Heart right ventricle (tissue), 16 donors: Measurements from ENCODE around the gene OLFM1. TPM values are rescaled to one million over a fixed set of nuclear protein-coding genes. Genes with fewer than 3 reads are reported as not detected.

ENCODE experiments used
- ATAC-seq, 8 donors: fragments of 200-7000 bp; cut with Tn5 transposase; one replicate each; pipeline ENCODE4 v1.9.1; 2020; ENCODE audit warnings: mild to moderate bottlenecking in 8 of 8, moderate library complexity in 8 of 8, moderate number of reproducible peaks in 1 of 8
- DNase-seq, 2 donors: peaks; one replicate each; pipeline ENCODE4 v3.0.0-alpha.2; 2020
- H3K27ac ChIP-seq, 10 donors: fragments of 200-600 bp; sonication (generic) in 2 of 10; one replicate each; pipeline versions ENCODE4 v1.5.0 to v1.8.0; 2020 to 2022; ENCODE audit warnings: mild to moderate bottlenecking in 3 of 10
- H3K27me3 ChIP-seq, 7 donors: fragments of 200-600 bp; one replicate each; pipeline ENCODE4 v1.8.0; 2021 to 2022; ENCODE audit warnings: mild to moderate bottlenecking in 2 of 7
- H3K36me3 ChIP-seq, 9 donors: fragments of 200-600 bp; sonication (generic) in 1 of 9; one replicate each; pipeline versions ENCODE4 v1.5.0 to v1.8.0; 2020 to 2022; ENCODE audit warnings: mild to moderate bottlenecking in 2 of 9
- H3K4me1 ChIP-seq, 9 donors: fragments of 200-600 bp; sonication (generic) in 1 of 9; one replicate each; pipeline versions ENCODE4 v1.5.0 to v1.8.0; 2020 to 2022; ENCODE audit warnings: mild to moderate bottlenecking in 4 of 9
- H3K4me3 ChIP-seq, 10 donors: fragments of 200-600 bp; sonication (generic) in 2 of 10; one replicate each; pipeline versions ENCODE4 v1.5.0 to v1.8.0; 2020 to 2022; ENCODE audit warnings: mild to moderate bottlenecking in 7 of 10, moderate library complexity in 2 of 10
- H3K9me3 ChIP-seq, 11 donors: fragments of 200-600 bp in 10 of 11; sonication (generic) in 2 of 11; one replicate each; pipeline versions ENCODE4 v1.5.0 to v1.8.0; 2013 to 2022; ENCODE audit warnings: mild to moderate bottlenecking in 2 of 11, control low read depth in 1 of 11, moderate library complexity in 1 of 11
- CTCF ChIP-seq, 9 donors: fragments of 200-600 bp; sonication (generic) in 2 of 9; IDR thresholded peaks; one replicate each; pipeline versions ENCODE4 v1.5.0 to v1.8.0; 2021 to 2022; ENCODE audit warnings: antibody characterized with exemption in 9 of 9, mild to moderate bottlenecking in 5 of 9, moderate library complexity in 1 of 9
- WGBS, 2 donors: extraction: QIAGEN DNeasy Blood & Tissue Kit; methylation state at CpG; one replicate each; pipeline ENCODE4 v1.1.7; 2013; ENCODE audit warnings: inconsistent platforms in 1 of 2; 5-methylcytosine and 5-hydroxymethylcytosine counted together
- intact Hi-C, 10 donors: fragments of 100-400 bp; cut with DNase I; formaldehyde crosslinking; loops; one replicate each; pipeline versions ENCODE4 v1.11.1 to v1.14.2; 2022
- polyA plus RNA-seq, 2 donors: library from polyadenylated mRNA; stranded (reverse); fragments of 200-250 nt; gene quantifications; one replicate each; pipeline ENCODE4 v1.2.3, GENCODE V29; 2013
- total RNA-seq, 10 donors: library from RNA; stranded (reverse); fragmentation: NEBNext Ultra II Directional in 3 of 10; extraction: Animal tissue kit (Norgen Biotek cat#: 25700) in 3 of 10; gene quantifications; one replicate each; pipeline versions ENCODE4 v1.2.1 to v1.2.4, GENCODE V29; 2021 to 2023
- donor health status: Arrhythmogenic right ventricular cardiomyopathy.
- donor health status: ischemic (EF 13 %, LVEDD 7.1; RV severe dilation, severe dysfunction).
- donor health status: healthy with polysubstance abuse.
- donor health status: DM: no; HTN: yes; CAD: no.
- donor health status: DM: no; HTN: no; CAD: no.
- donor health status: ischemic (EF 25% LVEDD 6.9; RV normal size, moderate dysfunction).
- donor health status: ischemic (EF 25% LVEDD 5.7; RV mildly dilated, moderate dysfunction).
- donor health status: healthy.
- donor health status: DM: yes; HTN: yes; CAD: no.
- donor health status: Ischemic cardiomyopathy.
- donor health status: ischemic (EF 35%, LVEDD 5.7; RV mildly dilated, moderate dysfunction).
- donor health status: nonischemic (EF 11% LVEDD 7.7; RV severe dilation, severe dysfunction).
- donor health status: DM: yes; HTN: yes; CAD: no.
- donor health status: PGD.
- donor health status: ischemic (EF 29% LVEDD 5.4; RV normal size, mild dysfunction).
- donor health status: nonischemic (EF 23%, LVEDD 6.1; RV moderate dilation, normal function).

The OLFM1 gene
- total and polyA plus RNA-seq, 12 donors, result 3.3 to 14.9 (median 6.5) TPM

GRCh38 chr9:135152614-135153334 is 65.3 kb downstream of the OLFM1 start:
- DNase-seq, result no peak
- no peak for ATAC-seq
- H3K27ac ChIP-seq, result no peak overlapping the region
- H3K27me3 ChIP-seq, result peaks cover 0 to 64% (median 33%) of the 10 kb centered on the region in 7 donors
- H3K4me3 ChIP-seq, result no peak overlapping the region
- no peaks in the 10 kb centered on the region for H3K36me3 ChIP-seq
- 38 to 44% methylated on average over 17 of the region's 17 CpGs for WGBS, 2 donors
- intact Hi-C loops, result no loop called here
- H3K4me1 ChIP-seq, result no peaks in the 10 kb centered on the region
- peaks cover 0 to 3% (median 0%) of the 10 kb centered on the region in 11 donors for H3K9me3 ChIP-seq
- TF ChIP-seq CTCF (IDR thresholded peaks at IDR 0.05), result no peak

- H3K27me3 ChIP-seq, result peaks cover 0 to 67% (median 32%) of the 10 kb centered on the region in 7 donors
Observed at GRCh38 chr9:135154050-135154615, 66.7 kb downstream of the OLFM1 start.

DNA sequence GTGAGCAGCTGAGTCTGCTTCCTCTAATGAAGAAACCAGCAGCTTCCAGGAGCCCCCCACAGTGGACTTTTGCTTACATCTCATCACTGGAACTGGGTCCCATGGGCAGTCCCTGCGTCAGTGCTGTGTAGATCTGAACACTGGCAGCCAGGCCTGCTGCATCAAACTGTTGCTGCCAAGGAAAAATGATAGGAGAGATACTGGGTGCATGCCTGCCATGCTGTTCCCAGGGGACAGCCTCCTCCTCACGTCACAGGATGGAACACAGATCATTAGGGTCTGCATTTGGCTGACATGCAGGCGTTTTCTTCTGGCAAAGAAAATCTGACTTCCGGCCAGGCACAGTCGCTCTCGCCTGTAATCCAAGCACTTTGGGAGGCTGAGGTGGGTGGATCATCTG is 67.9 kb downstream of the OLFM1 start:
- intact Hi-C loops, result no loop called here
- 73 to 80% methylated on average over 6 of the region's 6 CpGs for WGBS, 2 donors
- DNase-seq (no peak), ATAC-seq (no peak)
- Histone ChIP-seq H3K9me3 (peaks cover 0 to 1% (median 0%) of the 10 kb centered on the region in 11 donors), H3K27me3 (peaks cover 0 to 75% (median 43%) of the 10 kb centered on the region in 7 donors), H3K4me3 (no peak overlapping the region), H3K4me1 (no peaks in the 10 kb centered on the region), H3K36me3 (no peaks in the 10 kb centered on the region), H3K27ac (no peak overlapping the region)
- TF ChIP-seq CTCF (IDR thresholded peaks at IDR 0.05), result no peak

More at GRCh38 chr9:135154050-135154615, 66.7 kb downstream of the OLFM1 start:
- intact Hi-C loops, result no loop called here
- ATAC-seq, result no peak
- Histone ChIP-seq H3K4me3 (no peak overlapping the region), H3K4me1 (no peaks in the 10 kb centered on the region), H3K27ac (no peak overlapping the region), H3K36me3 (no peaks in the 10 kb centered on the region), H3K9me3 (peaks cover 0 to 3% (median 0%) of the 10 kb centered on the region in 11 donors)
- DNase-seq, result no peak
- TF ChIP-seq CTCF (IDR thresholded peaks at IDR 0.05), result no peak
- 80 to 83% methylated on average over 11 of the region's 11 CpGs for WGBS, 2 donors

DNA sequence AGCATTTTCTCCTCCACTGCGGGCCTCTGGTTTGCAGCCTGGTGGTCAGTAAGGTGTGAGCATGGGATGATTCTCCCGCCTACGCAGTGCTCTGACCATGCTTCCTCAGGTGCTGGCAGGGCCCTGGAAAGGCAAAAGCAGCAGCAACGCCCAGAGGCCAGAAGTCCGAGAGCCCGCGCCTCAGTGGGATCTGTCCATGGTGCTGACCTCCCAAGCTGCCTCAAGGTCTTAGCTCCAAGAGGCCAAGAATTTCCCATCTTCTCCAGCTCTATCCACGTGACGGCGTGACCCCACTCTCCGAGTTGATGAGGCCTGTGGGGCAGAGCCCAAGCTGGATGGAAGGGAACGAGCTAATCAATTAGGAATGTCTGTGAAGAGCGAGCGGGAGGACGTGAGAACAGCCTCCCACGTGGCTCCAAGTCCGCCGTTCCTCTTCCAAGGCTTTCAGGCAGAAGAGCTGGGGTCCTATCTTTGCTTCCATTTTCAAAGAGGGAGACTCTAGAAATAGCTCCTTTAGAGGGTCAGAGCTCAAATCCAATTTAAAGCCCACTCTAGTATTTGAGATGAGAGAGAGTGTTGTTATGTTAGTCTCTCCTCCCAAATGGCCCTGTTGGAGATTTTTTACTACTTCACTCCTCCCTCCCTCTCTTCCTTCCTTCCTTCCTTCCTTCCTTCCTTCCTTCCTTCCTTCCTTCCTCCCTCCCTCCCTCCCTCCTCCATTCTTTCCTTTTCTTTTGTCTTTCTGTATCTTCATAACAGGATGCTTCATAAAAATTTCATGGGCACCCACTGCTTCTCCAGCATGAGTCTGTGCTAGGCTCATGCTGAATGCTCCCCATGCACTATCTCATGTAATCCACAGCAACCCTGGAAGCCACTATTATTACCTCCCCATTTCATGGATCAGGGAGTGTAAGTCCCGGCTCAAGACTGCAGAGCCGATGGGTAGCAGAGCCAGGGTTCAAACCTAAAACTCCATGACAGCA is 69.3 kb downstream of the OLFM1 start:
- no peak overlapping the region for H3K27ac ChIP-seq
- H3K4me1 ChIP-seq, result no peaks in the 10 kb centered on the region
- intact Hi-C loops, result no loop called here
- no peak for TF ChIP-seq CTCF (IDR thresholded peaks at IDR 0.05)
- no peak overlapping the region for H3K4me3 ChIP-seq
- 23 to 27% methylated on average over 20 of the region's 20 CpGs for WGBS, 2 donors
- H3K9me3 ChIP-seq, result no peaks in the 10 kb centered on the region
- ATAC-seq (peak in 5 of 8 donors; percentile 42 to 59 (median 56)), DNase-seq (peak; percentile 48 to 51)
- H3K27me3 ChIP-seq, result peaks cover 0 to 80% (median 50%) of the 10 kb centered on the region in 7 donors
- no peaks in the 10 kb centered on the region for H3K36me3 ChIP-seq
